ENCODE measurements around the gene HKDC1. TPM values are rescaled to one million over a fixed set of nuclear protein-coding genes. Genes with fewer than 3 reads are reported as not detected.

Gene HKDC1
- total and polyA plus RNA-seq, 10 of the 15 experiments (the other 5 are each of a cell fraction or from before 2014, with no cell fraction given), result 0.04 to 0.34 (median 0.13) TPM; not detected in 5

GRCh38 chr10:69179743-69180524, 40.2 kb upstream of the HKDC1 start, which contains the start of gene SUPV3L1 (continued):
- TF ChIP-seq MEF2B (IDR thresholded peaks at IDR 0.05; ENCODE audit: partially characterized antibody, poor library complexity, severe bottlenecking) (peak; percentile 82), TARDBP (IDR thresholded peaks at IDR 0.05; ENCODE audit: borderline replicate concordance) (peak; percentile 33; the same call in 1 of the 2 replicates), ZNF207 (IDR thresholded peaks at IDR 0.05; ENCODE audit: borderline replicate concordance) (peak; percentile 98; the same call in 1 of the 2 replicates), ZZZ3 (IDR thresholded peaks at IDR 0.05; ENCODE audit: control insufficient read depth, insufficient read length, low read depth) (no peak), RAD51 (IDR thresholded peaks at IDR 0.05) (peak; percentile 100), FOXM1 (IDR thresholded peaks at IDR 0.05; ENCODE audit: low read depth, low read length) (peak; percentile 42; the same call in 1 of the 2 replicates), E2F8 (IDR thresholded peaks at IDR 0.05; ENCODE audit: low read depth, partially characterized antibody) (peak; percentile 78), HSF1 (IDR thresholded peaks at IDR 0.05; ENCODE audit: low read depth, low read length) (0 out of 2 replicates have a peak, but pooled peaks have one; percentile 65), CTCF (IDR thresholded peaks at IDR 0.05 in 2 of 3, conservative IDR thresholded peaks at IDR 0.05 in 1 of 3; ENCODE audit: control insufficient read depth in 2 of 3, extremely low read depth in 1 of 3, insufficient read depth in 1 of 3, low read depth in 3 of 3, low read length in 3 of 3) (no peak), HDAC6 (IDR thresholded peaks at IDR 0.05; ENCODE audit: unreplicated experiment) (peak; percentile 37), BACH1 (IDR thresholded peaks at IDR 0.05; ENCODE audit: borderline replicate concordance) (0 out of 2 replicates have a peak, but pooled peaks have one; percentile 20), BCLAF1 (IDR thresholded peaks at IDR 0.05) (no peak), EP300 (IDR thresholded peaks at IDR 0.05; ENCODE audit: borderline replicate concordance in 1 of 2, control insufficient read depth in 1 of 2, low read depth in 2 of 2, low read length in 2 of 2) (peak; percentile 10 to 19; a peak in 2 of 4 replicates), SP1 (IDR thresholded peaks at IDR 0.05; ENCODE audit: low read depth, low read length) (peak; percentile 52), HDAC2 (IDR thresholded peaks at IDR 0.05) (no peak), RFX5 (IDR thresholded peaks at IDR 0.05; ENCODE audit: low read depth, low read length) (no peak), BHLHE40 (IDR thresholded peaks at IDR 0.05; ENCODE audit: borderline replicate concordance in 1 of 2, low read depth in 2 of 2, low read length in 1 of 2) (peak; percentile 79 to 95), TCF3 (IDR thresholded peaks at IDR 0.05; ENCODE audit: borderline replicate concordance, insufficient read depth, low read depth, low read length) (peak; percentile 8; the same call in 1 of the 2 replicates), SMAD1 (IDR thresholded peaks at IDR 0.05; ENCODE audit: low read depth, partially characterized antibody) (no peak)

All from GM12878 (cell line).